ENCODE results near the gene UGT8.

GRCh38 chr4:114606245-114606644, 7.6 kb downstream of the UGT8 start:
- TF ChIP-seq, protein P1, sequence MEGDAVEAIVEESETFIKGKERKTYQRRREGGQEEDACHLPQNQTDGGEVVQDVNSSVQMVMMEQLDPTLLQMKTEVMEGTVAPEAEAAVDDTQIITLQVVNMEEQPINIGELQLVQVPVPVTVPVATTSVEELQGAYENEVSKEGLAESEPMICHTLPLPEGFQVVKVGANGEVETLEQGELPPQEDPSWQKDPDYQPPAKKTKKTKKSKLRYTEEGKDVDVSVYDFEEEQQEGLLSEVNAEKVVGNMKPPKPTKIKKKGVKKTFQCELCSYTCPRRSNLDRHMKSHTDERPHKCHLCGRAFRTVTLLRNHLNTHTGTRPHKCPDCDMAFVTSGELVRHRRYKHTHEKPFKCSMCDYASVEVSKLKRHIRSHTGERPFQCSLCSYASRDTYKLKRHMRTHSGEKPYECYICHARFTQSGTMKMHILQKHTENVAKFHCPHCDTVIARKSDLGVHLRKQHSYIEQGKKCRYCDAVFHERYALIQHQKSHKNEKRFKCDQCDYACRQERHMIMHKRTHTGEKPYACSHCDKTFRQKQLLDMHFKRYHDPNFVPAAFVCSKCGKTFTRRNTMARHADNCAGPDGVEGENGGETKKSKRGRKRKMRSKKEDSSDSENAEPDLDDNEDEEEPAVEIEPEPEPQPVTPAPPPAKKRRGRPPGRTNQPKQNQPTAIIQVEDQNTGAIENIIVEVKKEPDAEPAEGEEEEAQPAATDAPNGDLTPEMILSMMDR (IDR thresholded peaks at IDR 0.05 in 4 of 5, conservative IDR thresholded peaks at IDR 0.05 in 1 of 5), result no peak
- no peak for TF ChIP-seq POLR2A (IDR thresholded peaks at IDR 0.05)
